H1 (cell line): Measurements from ENCODE around the gene NPHP4. TPM values are rescaled to one million over a fixed set of nuclear protein-coding genes. Genes with fewer than 3 reads are reported as not detected.
A peak's percentile ranks its signal among the peaks of the same experiment; 100 is the strongest.

ENCODE experiments used
- CTCF ChIA-PET: fragments of 300-600 bp; sonication (Branson Sonifier 250); formaldehyde crosslinking; loops from one replicate; lab custom pipeline; 2021; ENCODE audit not compliant: partially characterized antibody; lab: Charles Lee
- POLR2A ChIA-PET: fragments of 300-600 bp; sonication (Branson Sonifier 250); formaldehyde crosslinking; loops from one replicate; lab custom pipeline; 2021; ENCODE audit warnings: inconsistent platforms; ENCODE audit not compliant: partially characterized antibody; lab: Charles Lee
- DNase-seq, 2 experiments: peaks; one replicate each; pipeline versions ENCODE4 v3.0.0 to v3.0.0-alpha.2; 2010 to 2022; ENCODE audit warnings: low spot score in 2 of 2, low read depth in 1 of 2, mixed read lengths in 1 of 2
- FAIRE-seq: peaks from 2 replicates; lab custom pipeline; 2011; peaks lifted over from hg19 to GRCh38; lab: Jason Lieb, UNC
- H2AFZ ChIP-seq: 2 replicates; pipeline ENCODE4 v1.8.1; 2012; ENCODE audit warnings: low read length, inconsistent platforms
- H2AK5ac ChIP-seq: 2 replicates; pipeline ENCODE4 v1.6.1; 2013; ENCODE audit warnings: low read depth, low read length
- H2BK120ac ChIP-seq: replicated peaks from 2 replicates; pipeline ENCODE3; 2013; ENCODE audit warnings: low read depth, low read length, inconsistent platforms
- H2BK12ac ChIP-seq: 2 replicates; pipeline ENCODE4 v1.6.1; 2013; ENCODE audit warnings: low read depth, low read length
- H2BK15ac ChIP-seq: 2 replicates; pipeline ENCODE4 v1.6.1; 2013; ENCODE audit warnings: low read length
- H2BK20ac ChIP-seq: 2 replicates; pipeline ENCODE4 v1.6.1; 2013; ENCODE audit warnings: low read length
- H2BK5ac ChIP-seq: 2 replicates; pipeline ENCODE4 v1.6.1; 2013; ENCODE audit warnings: low read depth, low read length
- H3K14ac ChIP-seq: 2 replicates; pipeline ENCODE4 v1.6.1; 2013; ENCODE audit warnings: inconsistent platforms; ENCODE audit not compliant: insufficient read length
- H3K18ac ChIP-seq: 2 replicates; pipeline ENCODE4 v1.6.1; 2013; ENCODE audit warnings: low read length; ENCODE audit errors: extremely low read depth
- H3K23ac ChIP-seq: 2 replicates; pipeline ENCODE4 v1.6.1; 2013; ENCODE audit warnings: inconsistent platforms; ENCODE audit not compliant: insufficient read length
- H3K23me2 ChIP-seq: 2 replicates; pipeline ENCODE4 v1.6.1; 2013; ENCODE audit warnings: low read depth, low read length
- H3K27ac ChIP-seq: 2 replicates; pipeline ENCODE4 v1.6.1; 2011; ENCODE audit warnings: low read depth, low read length, inconsistent platforms
- H3K27me3 ChIP-seq, 4 experiments: replicated peaks in 1 of 4; 1 replicate in 1 of 4; 2 replicates in 3 of 4; pipeline versions ENCODE4 v1.6.1 to v1.8.1; 2011 to 2013; ENCODE audit warnings: low read length in 3 of 4, mild to moderate bottlenecking in 3 of 4, inconsistent platforms in 2 of 4, mixed read lengths in 2 of 4, moderate library complexity in 1 of 4; ENCODE audit not compliant: control insufficient read depth in 3 of 4, insufficient read depth in 3 of 4; ENCODE audit errors: extremely low read depth in 1 of 4
- H3K36me3 ChIP-seq, 4 experiments: 2 replicates each; pipeline versions ENCODE4 v1.6.1 to v1.8.1; 2011 to 2013; ENCODE audit warnings: mild to moderate bottlenecking in 4 of 4, low read length in 3 of 4, moderate library complexity in 2 of 4, control low read depth in 1 of 4, inconsistent platforms in 1 of 4; ENCODE audit not compliant: insufficient read depth in 4 of 4, control insufficient read depth in 2 of 4
- H3K4ac ChIP-seq: replicated peaks from 2 replicates; pipeline ENCODE3; 2013; ENCODE audit warnings: low read length, low read depth, mixed read lengths, inconsistent platforms; ENCODE audit not compliant: insufficient read length
- H3K4me1 ChIP-seq, 4 experiments: replicated peaks in 1 of 4; 1 replicate in 1 of 4; 2 replicates in 3 of 4; pipeline versions ENCODE4 v1.6.1 to v1.8.1; 2011 to 2013; ENCODE audit warnings: low read length in 3 of 4, inconsistent platforms in 2 of 4, mixed read lengths in 1 of 4; ENCODE audit not compliant: insufficient read depth in 4 of 4, control insufficient read depth in 3 of 4
- H3K4me2 ChIP-seq, 2 experiments: 2 replicates each; pipeline versions ENCODE4 v1.6.1 to v1.8.1; 2011 to 2013; ENCODE audit warnings: low read depth in 2 of 2, low read length in 2 of 2, control low read depth in 1 of 2, inconsistent platforms in 1 of 2, mild to moderate bottlenecking in 1 of 2; ENCODE audit not compliant: insufficient read depth in 1 of 2
- H3K4me3 ChIP-seq, 4 experiments: fragments of 200-600, 300-600 bp in 1 of 4; sonication (generic), shearing (Covaris generic), sonication (Bioruptor Twin) in 1 of 4; 2 replicates each; pipeline versions ENCODE4 v1.5.1 to v1.8.1; 2011 to 2016; ENCODE audit warnings: low read length in 4 of 4, low read depth in 3 of 4, control low read depth in 2 of 4, inconsistent platforms in 2 of 4, mild to moderate bottlenecking in 2 of 4, mixed read lengths in 1 of 4, moderate library complexity in 1 of 4; ENCODE audit not compliant: insufficient read depth in 2 of 4; ENCODE audit errors: extremely low read depth in 1 of 4
- H3K56ac ChIP-seq: replicated peaks from 2 replicates; pipeline ENCODE3; 2013; ENCODE audit warnings: low read depth, mild to moderate bottlenecking, mixed read lengths, low read length, inconsistent platforms; ENCODE audit not compliant: insufficient read length
- H3K79me1 ChIP-seq: 2 replicates; pipeline ENCODE4 v1.6.1; 2013; ENCODE audit warnings: low read depth, low read length, control low read depth
- H3K79me2 ChIP-seq, 2 experiments: 2 replicates each; pipeline versions ENCODE4 v1.6.1 to v1.8.1; 2012 to 2013; ENCODE audit warnings: low read length in 2 of 2, mild to moderate bottlenecking in 2 of 2, inconsistent platforms in 1 of 2; ENCODE audit not compliant: insufficient read depth in 2 of 2, control insufficient read depth in 1 of 2
- H3K9ac ChIP-seq, 4 experiments: replicated peaks in 1 of 4; 1 replicate in 1 of 4; 2 replicates in 3 of 4; pipeline versions ENCODE4 v1.6.1 to v1.8.1; 2011 to 2013; ENCODE audit warnings: low read depth in 3 of 4, low read length in 3 of 4, control low read depth in 2 of 4, mild to moderate bottlenecking in 2 of 4, moderate library complexity in 2 of 4, inconsistent platforms in 1 of 4; ENCODE audit errors: extremely low read depth in 1 of 4
- H3K9me3 ChIP-seq, 2 experiments: 2 replicates each; pipeline versions ENCODE4 v1.6.1 to v1.8.1; 2012 to 2013; ENCODE audit warnings: mild to moderate bottlenecking in 2 of 2, moderate library complexity in 2 of 2, control low read depth in 1 of 2, inconsistent platforms in 1 of 2, low read depth in 1 of 2, low read length in 1 of 2, mixed read lengths in 1 of 2; ENCODE audit not compliant: insufficient read depth in 2 of 2
- H4K20me1 ChIP-seq, 2 experiments: replicated peaks in 1 of 2; 2 replicates each; pipeline versions ENCODE3 to v1.8.1; 2011 to 2013; ENCODE audit warnings: inconsistent platforms in 2 of 2, low read length in 2 of 2, mild to moderate bottlenecking in 1 of 2; ENCODE audit not compliant: insufficient read depth in 2 of 2, control insufficient read depth in 1 of 2
- H4K5ac ChIP-seq: 2 replicates; pipeline ENCODE4 v1.6.1; 2013; ENCODE audit warnings: low read length, low read depth, mixed read lengths, inconsistent platforms; ENCODE audit not compliant: insufficient read length
- H4K8ac ChIP-seq: 2 replicates; pipeline ENCODE4 v1.8.0; 2013; ENCODE audit warnings: mild to moderate bottlenecking, moderate library complexity, low read length, inconsistent platforms; ENCODE audit not compliant: insufficient read depth; ENCODE audit errors: extremely low read depth
- H4K91ac ChIP-seq: replicated peaks from 2 replicates; pipeline ENCODE3; 2013; ENCODE audit warnings: low read length, mixed read lengths, inconsistent platforms; ENCODE audit not compliant: insufficient read length
- BCL11A ChIP-seq, 2 experiments: IDR thresholded peaks; one replicate each; pipeline ENCODE4 v1.6.1; 2011; ENCODE audit warnings: low read depth in 2 of 2, low read length in 2 of 2, mild to moderate bottlenecking in 2 of 2
- CBX5 ChIP-seq: fragments of 300-800, 300-1000 bp; sonication (generic); IDR thresholded peaks from 2 replicates; pipeline ENCODE4 v1.7.1; 2016; ENCODE audit warnings: antibody characterized with exemption, low read length, low read depth
- EP300 ChIP-seq, 2 experiments: IDR thresholded peaks; 1 replicate in 1 of 2; 2 replicates in 1 of 2; pipeline ENCODE4 v1.6.1; 2011 to 2012; ENCODE audit warnings: low read depth in 2 of 2, low read length in 2 of 2, mild to moderate bottlenecking in 2 of 2, borderline replicate concordance in 1 of 2, inconsistent platforms in 1 of 2, moderate library complexity in 1 of 2
- EZH2 ChIP-seq: fragments of 200-600 bp; sonication (generic); IDR thresholded peaks from 2 replicates; pipeline ENCODE4 v1.7.1; 2012; ENCODE audit warnings: low read depth, mild to moderate bottlenecking, moderate library complexity, low read length, inconsistent platforms; ENCODE audit not compliant: severe bottlenecking
- FOSL1 ChIP-seq: IDR thresholded peaks from 2 replicates; pipeline ENCODE4 v1.6.1; 2011; ENCODE audit warnings: mild to moderate bottlenecking, low read depth, low read length, moderate library complexity; ENCODE audit not compliant: insufficient read depth
- GABPA ChIP-seq: IDR thresholded peaks from 2 replicates; pipeline ENCODE4 v1.6.1; 2011; ENCODE audit warnings: mild to moderate bottlenecking, low read length, moderate library complexity, borderline replicate concordance; ENCODE audit not compliant: insufficient read depth
- JUN ChIP-seq: IDR thresholded peaks from 2 replicates; pipeline ENCODE4 v1.6.1; 2011; ENCODE audit warnings: low read depth, mild to moderate bottlenecking, improper control_type of control experiment, low read length
- RXRA ChIP-seq: IDR thresholded peaks from 2 replicates; pipeline ENCODE4 v1.6.1; 2011; ENCODE audit warnings: low read depth, mild to moderate bottlenecking, low read length, moderate library complexity; ENCODE audit not compliant: insufficient read depth
- TBP ChIP-seq: IDR thresholded peaks from 2 replicates; pipeline ENCODE4 v1.6.1; 2011; ENCODE audit warnings: low read depth, low read length, improper control_type of control experiment
- TCF12 ChIP-seq: IDR thresholded peaks from 2 replicates; pipeline ENCODE4 v1.6.1; 2011; ENCODE audit warnings: low read depth, mild to moderate bottlenecking, low read length
- WGBS, 2 experiments: shearing (Covaris generic) in 1 of 2; methylation state at CpG; one replicate each; pipeline versions ENCODE4 v1.1.6 to v1.1.7; 2013 to 2015; ENCODE audit warnings: low lambda C conversion rate in 2 of 2, mixed read lengths in 2 of 2, inconsistent platforms in 1 of 2, low coverage in 1 of 2, missing lambda C conversion rate in 1 of 2; ENCODE audit not compliant: insufficient replicate concordance in 2 of 2, insufficient coverage in 1 of 2, insufficient read length in 1 of 2; ENCODE audit errors: extremely low coverage in 1 of 2, missing lambda C conversion rate in 1 of 2; 5-methylcytosine and 5-hydroxymethylcytosine counted together
- polyA plus RNA-seq, 7 experiments: library from polyadenylated mRNA; depleted of rRNA in 3 of 7; stranded (reverse) in 5 of 7; unstranded in 2 of 7; fragments of >200 nt in 5 of 7; fragments of 200-250 nt in 2 of 7; gene quantifications; 1 replicate in 5 of 7; 2 replicates in 1 of 7; 4 replicates in 1 of 7; pipeline versions ENCODE4 v1.2.1 to v1.2.3, GENCODE V29; 2011 to 2013; ENCODE audit warnings: missing spikeins in 2 of 7, mixed read lengths in 2 of 7
- total RNA-seq: library from RNA; stranded (reverse); fragmentation: NEBNext Ultra II Directional; extraction: Animal tissue kit (Norgen Biotek cat#: 25700); gene quantifications from 2 replicates; pipeline ENCODE4 v1.2.1, GENCODE V29; 2021
- TF ChIP-seq, protein P1 (sequence below): IDR thresholded peaks from 2 replicates; pipeline ENCODE4 v1.6.1; 2012; ENCODE audit warnings: inconsistent platforms

The NPHP4 gene
- total and polyA plus RNA-seq, 2 of the 8 experiments (the other 6 are each of a cell fraction or from before 2014, with no cell fraction given): 5.8 to 14.0 TPM

DNA sequence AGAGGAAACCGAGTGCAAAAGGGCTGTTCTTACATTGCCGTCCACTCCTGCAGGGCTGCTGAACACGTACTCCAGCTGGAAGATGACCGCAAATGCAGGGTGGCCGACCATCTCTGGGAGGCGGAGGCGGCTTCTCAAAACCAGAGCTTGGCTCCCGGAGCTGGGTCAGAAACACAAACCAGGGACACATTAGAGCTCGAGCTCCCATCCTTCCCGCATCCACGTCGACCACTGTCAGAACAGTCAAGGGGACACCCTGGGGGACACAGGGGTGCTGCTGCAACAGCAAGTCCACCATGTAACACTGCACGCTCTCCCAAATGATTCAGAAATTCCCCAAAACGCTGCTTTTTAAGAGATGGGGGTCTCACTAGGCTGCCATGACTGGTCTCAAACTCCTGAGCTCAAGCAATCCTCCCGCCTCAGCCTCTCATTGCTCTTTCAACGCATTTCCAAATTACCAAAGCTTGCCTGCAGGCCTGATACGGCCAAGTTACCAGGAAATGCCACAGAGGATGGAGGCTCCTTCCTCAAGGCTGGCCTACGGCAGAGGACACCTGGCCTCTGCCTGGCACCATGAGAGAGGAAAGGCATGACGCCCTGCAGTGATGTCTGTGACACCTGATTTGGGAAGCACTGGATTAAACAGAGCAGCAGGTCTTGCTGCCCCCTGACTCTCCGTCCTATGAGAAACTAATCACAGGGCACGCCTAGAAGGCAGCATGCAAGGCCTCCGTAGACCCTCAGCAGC is 45.0 kb downstream of the NPHP4 start:
- H4K20me1 ChIP-seq: no peaks in the 10 kb centered on the region
- FAIRE-seq: no peak
- no peak overlapping the region for H3K27ac ChIP-seq
- no peak overlapping the region for H3K14ac ChIP-seq
- H3K9me3 ChIP-seq: no peaks in the 10 kb centered on the region
- no peak overlapping the region for H3K4me3 ChIP-seq
- no peak overlapping the region for H3K9ac ChIP-seq
- H3K36me3 ChIP-seq: peaks cover 0 to 5% (median 2%) of the 10 kb centered on the region in 4 experiments; a peak in 4 of 8 replicates
- H2BK20ac ChIP-seq: no peak overlapping the region
- ChIA-PET CTCF (interaction anchor here (0.5 to 1.9 kb wide), 5 partner anchors 20 to 660 kb away, joined by 3 to 5 read pairs (median 3); no protein-coding TSS in a partner anchor), POLR2A (no interaction called here)
- no peak overlapping the region for H3K4ac ChIP-seq
- H2AK5ac ChIP-seq: no peak overlapping the region
- no peak overlapping the region for H3K23ac ChIP-seq
- H2BK120ac ChIP-seq: no peak overlapping the region
- no peak overlapping the region for H2BK15ac ChIP-seq
- DNase-seq: peak in 1 of 2 experiments; percentile 26
- H3K27me3 ChIP-seq: no peaks in the 10 kb centered on the region
- 87% methylated on average over 21 of the region's 22 CpGs; no CpG with 5 or more reads in 1 of the 2 experiments for WGBS, 2 experiments
- no peak overlapping the region for H3K18ac ChIP-seq
- no peak overlapping the region for H4K8ac ChIP-seq
- H3K4me1 ChIP-seq: no peaks in the 10 kb centered on the region
- no peak overlapping the region for H3K4me2 ChIP-seq
- H2BK12ac ChIP-seq: no peak overlapping the region
- no peak overlapping the region for H4K5ac ChIP-seq
- H3K79me1 ChIP-seq: peaks cover 4% of the 10 kb centered on the region
- H3K79me2 ChIP-seq: no peaks in the 10 kb centered on the region
- peaks cover 4% of the 10 kb centered on the region; the same call in 1 of the 2 replicates for H3K23me2 ChIP-seq
- no peak overlapping the region for H2BK5ac ChIP-seq
- no peak overlapping the region for H3K56ac ChIP-seq
- no peak overlapping the region for H4K91ac ChIP-seq
- no peak overlapping the region for H2AFZ ChIP-seq
- TF ChIP-seq CBX5 (no peak), RXRA (no peak), TBP (no peak), TCF12 (no peak), JUN (no peak), EP300 (IDR thresholded peaks at IDR 0.05; ENCODE audit: borderline replicate concordance in 1 of 2, low read depth in 2 of 2, low read length in 2 of 2) (no peak), EZH2 (no peak), FOSL1 (no peak), BCL11A (IDR thresholded peaks at IDR 0.05; ENCODE audit: low read depth in 2 of 2, low read length in 2 of 2) (no peak), GABPA (no peak)
- TF ChIP-seq, protein P1, sequence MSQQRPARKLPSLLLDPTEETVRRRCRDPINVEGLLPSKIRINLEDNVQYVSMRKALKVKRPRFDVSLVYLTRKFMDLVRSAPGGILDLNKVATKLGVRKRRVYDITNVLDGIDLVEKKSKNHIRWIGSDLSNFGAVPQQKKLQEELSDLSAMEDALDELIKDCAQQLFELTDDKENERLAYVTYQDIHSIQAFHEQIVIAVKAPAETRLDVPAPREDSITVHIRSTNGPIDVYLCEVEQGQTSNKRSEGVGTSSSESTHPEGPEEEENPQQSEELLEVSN: no peak
